Loucy (cell line): Measurements from ENCODE around the gene TXNL1.

Experiments used
- EZH2phosphoT487 ChIP-seq: fragments of 200-600 bp; IDR thresholded peaks from 2 replicates; pipeline ENCODE4 v1.6.1; 2018; ENCODE audit warnings: antibody characterized with exemption, mild to moderate bottlenecking, moderate library complexity, borderline replicate concordance
- TF ChIP-seq, protein P1 (sequence below): fragments of 200-600 bp; sonication (generic); conservative IDR thresholded peaks from 2 replicates; pipeline ENCODE4 v1.5.1; 2014; ENCODE audit warnings: mild to moderate bottlenecking, antibody characterized with exemption, low read length

- TF ChIP-seq, protein P1, sequence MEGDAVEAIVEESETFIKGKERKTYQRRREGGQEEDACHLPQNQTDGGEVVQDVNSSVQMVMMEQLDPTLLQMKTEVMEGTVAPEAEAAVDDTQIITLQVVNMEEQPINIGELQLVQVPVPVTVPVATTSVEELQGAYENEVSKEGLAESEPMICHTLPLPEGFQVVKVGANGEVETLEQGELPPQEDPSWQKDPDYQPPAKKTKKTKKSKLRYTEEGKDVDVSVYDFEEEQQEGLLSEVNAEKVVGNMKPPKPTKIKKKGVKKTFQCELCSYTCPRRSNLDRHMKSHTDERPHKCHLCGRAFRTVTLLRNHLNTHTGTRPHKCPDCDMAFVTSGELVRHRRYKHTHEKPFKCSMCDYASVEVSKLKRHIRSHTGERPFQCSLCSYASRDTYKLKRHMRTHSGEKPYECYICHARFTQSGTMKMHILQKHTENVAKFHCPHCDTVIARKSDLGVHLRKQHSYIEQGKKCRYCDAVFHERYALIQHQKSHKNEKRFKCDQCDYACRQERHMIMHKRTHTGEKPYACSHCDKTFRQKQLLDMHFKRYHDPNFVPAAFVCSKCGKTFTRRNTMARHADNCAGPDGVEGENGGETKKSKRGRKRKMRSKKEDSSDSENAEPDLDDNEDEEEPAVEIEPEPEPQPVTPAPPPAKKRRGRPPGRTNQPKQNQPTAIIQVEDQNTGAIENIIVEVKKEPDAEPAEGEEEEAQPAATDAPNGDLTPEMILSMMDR: no peak
- TF ChIP-seq EZH2phosphoT487: no peak
Observed at GRCh38 chr18:56639104-56639381, 651 bp upstream of the TXNL1 start.
